GM19468 (cell line): ENCODE measurements around the gene JPH2.

Source experiments
- ATAC-seq: cut with Tn5 transposase; IDR thresholded peaks from one replicate; pipeline ENCODE4 v1.9.1; 2021; ENCODE audit warnings: mild to moderate bottlenecking, moderate library complexity, moderate number of reproducible peaks; ENCODE audit not compliant: unreplicated experiment; ENCODE audit errors: extremely low read depth

JPH2 gene

GRCh38 chr20:44083220-44083933, 103.6 kb downstream of the JPH2 start:
- no peak for ATAC-seq

- no peak for ATAC-seq
Observed at GRCh38 chr20:44081888-44082287, 105.1 kb downstream of the JPH2 start.

- no peak for ATAC-seq
Observed at GRCh38 chr20:44081476-44081875, 105.5 kb downstream of the JPH2 start.

- peak; percentile 32 for ATAC-seq
Observed at GRCh38 chr20:44080646-44081267, 106.2 kb downstream of the JPH2 start.

GRCh38 chr20:44080064-44080463, 106.9 kb downstream of the JPH2 start:
- no peak for ATAC-seq

GRCh38 chr20:44079291-44079690, 107.7 kb downstream of the JPH2 start:
- no peak for ATAC-seq

GRCh38 chr20:44075950-44076232, 111.1 kb downstream of the JPH2 start:
- ATAC-seq, result no peak

GRCh38 chr20:44075191-44075949, 111.6 kb downstream of the JPH2 start:
- ATAC-seq, result no peak

GRCh38 chr20:44074252-44075151, 112.5 kb downstream of the JPH2 start:
- ATAC-seq, result no peak

GRCh38 chr20:44073675-44074071, 113.3 kb downstream of the JPH2 start:
- no peak for ATAC-seq

- ATAC-seq, result no peak
Observed at GRCh38 chr20:44073011-44073674, 113.8 kb downstream of the JPH2 start.

GRCh38 chr20:44072384-44072783, 114.6 kb downstream of the JPH2 start:
- no peak for ATAC-seq

GRCh38 chr20:44071526-44072111, 115.4 kb downstream of the JPH2 start:
- ATAC-seq, result no peak

GRCh38 chr20:44071057-44071456, 115.9 kb downstream of the JPH2 start:
- ATAC-seq, result no peak

GRCh38 chr20:44070139-44070900, 116.7 kb downstream of the JPH2 start:
- no peak for ATAC-seq

GRCh38 chr20:44069203-44070011, 117.6 kb downstream of the JPH2 start:
- peak; percentile 16 for ATAC-seq

- ATAC-seq, result no peak
Observed at GRCh38 chr20:44068316-44069201, 118.4 kb downstream of the JPH2 start.
